Measurements from ENCODE around the gene GATAD2A.

Gene GATAD2A

DNA sequence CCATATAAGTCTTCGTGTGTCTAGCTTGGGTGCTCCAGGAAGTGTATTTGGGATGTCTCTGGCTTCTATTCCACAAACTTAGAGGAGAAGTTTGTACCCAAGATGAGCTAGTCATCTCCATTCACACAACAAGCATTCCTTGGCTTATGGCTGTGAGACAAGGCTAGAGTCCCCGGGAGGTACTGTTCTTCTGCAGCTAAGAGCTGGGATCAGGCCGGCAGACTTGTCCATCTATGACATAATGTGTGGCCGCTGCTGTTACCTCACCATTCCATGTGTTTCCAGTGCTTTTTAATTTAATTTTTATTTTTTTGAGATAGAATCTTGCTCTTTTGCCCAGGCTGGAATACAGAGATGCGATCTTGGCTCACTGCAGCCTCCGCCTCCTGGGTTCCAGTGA is 20.7 kb downstream of the GATAD2A start:
- Histone ChIP-seq H3K27me3 (ENCODE audit: control insufficient read depth in 1 of 2, insufficient read depth in 1 of 2, low read length in 2 of 2) (no peaks in the 10 kb centered on the region), H4K91ac (ENCODE audit: low read length) (no peak overlapping the region), H3K4me2 (ENCODE audit: low read length, poor library complexity, severe bottlenecking) (no peak overlapping the region), H3K4me3 (ENCODE audit: insufficient read depth in 1 of 2, low read depth in 1 of 2, low read length in 2 of 2) (no peak overlapping the region), H3K4ac (ENCODE audit: low read depth in 1 of 2, low read length in 2 of 2) (no peak overlapping the region), H2BK5ac (ENCODE audit: low read depth, low read length, poor library complexity, severe bottlenecking) (no peak overlapping the region), H3K79me1 (replicated peaks; ENCODE audit: low read length, poor library complexity, severe bottlenecking) (peaks cover 21% of the 10 kb centered on the region), H3K14ac (ENCODE audit: low read length in 2 of 2) (no peak overlapping the region), H3K23ac (ENCODE audit: low read length in 2 of 2) (no peak overlapping the region), H2AK5ac (ENCODE audit: low read length, severe bottlenecking) (no peak overlapping the region), H3K9me3 (ENCODE audit: control insufficient read depth, low read length) (no peaks in the 10 kb centered on the region), H3K9ac (ENCODE audit: low read length) (no peak overlapping the region), H2AFZ (ENCODE audit: low read depth, low read length) (no peak overlapping the region), H3K18ac (ENCODE audit: low read depth in 1 of 2, low read length in 2 of 2) (no peak overlapping the region), H3K36me3 (ENCODE audit: control insufficient read depth in 1 of 2, insufficient read depth in 2 of 2, low read depth in 1 of 2, low read length in 2 of 2) (peaks cover 0 to 24% of the 10 kb centered on the region in 2 experiments), H2BK120ac (ENCODE audit: low read depth, low read length) (no peak overlapping the region), H2BK15ac (ENCODE audit: low read depth, poor library complexity, severe bottlenecking) (no peak overlapping the region), H4K8ac (ENCODE audit: low read length) (no peak overlapping the region), H2BK12ac (ENCODE audit: low read length in 2 of 2) (no peak overlapping the region), H3K4me1 (ENCODE audit: control insufficient read depth, insufficient read depth, low read depth, low read length) (peaks cover 10% of the 10 kb centered on the region), H3K27ac (ENCODE audit: low read length, poor library complexity, severe bottlenecking) (no peak overlapping the region)
- 100% methylated on average over 3 of the region's 6 CpGs for WGBS
- no peak for DNase-seq

DNA sequence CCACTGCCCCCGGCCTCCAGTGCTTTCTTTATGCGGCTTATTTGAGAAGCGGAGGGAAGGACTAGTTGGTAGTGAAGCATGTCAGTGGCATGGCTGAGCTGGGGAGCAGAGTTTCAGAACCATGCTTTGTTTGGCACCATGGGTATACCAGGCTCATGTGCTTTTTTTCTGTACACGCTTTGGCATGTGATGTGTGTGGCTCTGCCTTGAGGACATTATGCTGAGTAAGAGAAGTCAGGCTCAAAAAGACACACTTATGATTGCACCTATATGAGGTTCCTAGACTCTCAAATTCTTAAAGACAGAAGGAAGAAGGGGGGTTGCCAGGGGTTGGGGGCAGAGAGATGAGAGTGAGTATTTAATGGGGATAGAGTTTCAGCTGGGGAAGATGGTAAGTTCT is 21.3 kb downstream of the GATAD2A start:
- Histone ChIP-seq H3K4me2 (ENCODE audit: low read length, poor library complexity, severe bottlenecking) (no peak overlapping the region), H3K27ac (ENCODE audit: low read length, poor library complexity, severe bottlenecking) (no peak overlapping the region), H3K14ac (ENCODE audit: low read length in 2 of 2) (no peak overlapping the region), H4K8ac (ENCODE audit: low read length) (no peak overlapping the region), H3K36me3 (ENCODE audit: control insufficient read depth in 1 of 2, insufficient read depth in 2 of 2, low read depth in 1 of 2, low read length in 2 of 2) (peaks cover 0 to 24% of the 10 kb centered on the region in 2 experiments), H2BK5ac (ENCODE audit: low read depth, low read length, poor library complexity, severe bottlenecking) (no peak overlapping the region), H3K9ac (ENCODE audit: low read length) (no peak overlapping the region), H2AK5ac (ENCODE audit: low read length, severe bottlenecking) (no peak overlapping the region), H3K27me3 (ENCODE audit: control insufficient read depth in 1 of 2, insufficient read depth in 1 of 2, low read length in 2 of 2) (no peaks in the 10 kb centered on the region), H2BK15ac (ENCODE audit: low read depth, poor library complexity, severe bottlenecking) (no peak overlapping the region), H3K4ac (ENCODE audit: low read depth in 1 of 2, low read length in 2 of 2) (no peak overlapping the region), H3K79me1 (replicated peaks; ENCODE audit: low read length, poor library complexity, severe bottlenecking) (peaks cover 23% of the 10 kb centered on the region), H2BK12ac (ENCODE audit: low read length in 2 of 2) (no peak overlapping the region), H3K4me3 (ENCODE audit: insufficient read depth in 1 of 2, low read depth in 1 of 2, low read length in 2 of 2) (no peak overlapping the region), H3K18ac (ENCODE audit: low read depth in 1 of 2, low read length in 2 of 2) (no peak overlapping the region), H3K4me1 (ENCODE audit: control insufficient read depth, insufficient read depth, low read depth, low read length) (peaks cover 7% of the 10 kb centered on the region), H3K23ac (ENCODE audit: low read length in 2 of 2) (no peak overlapping the region), H2BK120ac (ENCODE audit: low read depth, low read length) (no peak overlapping the region), H3K9me3 (ENCODE audit: control insufficient read depth, low read length) (no peaks in the 10 kb centered on the region), H2AFZ (ENCODE audit: low read depth, low read length) (no peak overlapping the region), H4K91ac (ENCODE audit: low read length) (no peak overlapping the region)
- 93% methylated on average over 4 of the region's 4 CpGs for WGBS
- no peak for DNase-seq

DNA sequence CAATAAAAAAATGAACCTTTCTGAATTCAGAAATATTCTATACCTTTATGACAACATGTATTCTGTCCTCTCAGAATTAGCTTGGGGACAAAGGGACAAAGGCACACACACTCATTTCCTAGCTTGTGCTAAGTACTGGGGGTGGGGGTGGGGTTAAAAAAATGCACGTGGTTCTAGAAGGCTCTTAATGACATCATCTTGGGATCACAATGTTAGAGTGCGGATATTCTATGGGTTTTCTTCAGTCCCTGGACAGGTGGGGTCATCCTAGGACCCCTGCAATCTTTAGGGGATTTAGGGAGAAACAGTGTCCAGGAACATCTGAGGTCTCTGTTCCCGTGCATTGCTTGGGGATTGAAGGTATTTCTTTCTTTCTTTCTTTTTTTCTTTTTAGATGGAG is 21.8 kb downstream of the GATAD2A start:
- H3K14ac ChIP-seq (ENCODE audit: low read length in 2 of 2) = no peak overlapping the region
- H3K23ac ChIP-seq (ENCODE audit: low read length in 2 of 2) = no peak overlapping the region
- no peak overlapping the region for H3K18ac ChIP-seq (ENCODE audit: low read depth in 1 of 2, low read length in 2 of 2)
- no peak for DNase-seq
- H3K4me2 ChIP-seq (ENCODE audit: low read length, poor library complexity, severe bottlenecking) = no peak overlapping the region
- H3K9me3 ChIP-seq (ENCODE audit: control insufficient read depth, low read length) = no peaks in the 10 kb centered on the region
- H3K36me3 ChIP-seq (ENCODE audit: control insufficient read depth in 1 of 2, insufficient read depth in 2 of 2, low read depth in 1 of 2, low read length in 2 of 2) = peaks cover 0 to 24% of the 10 kb centered on the region in 2 experiments
- no peak overlapping the region for H2AK5ac ChIP-seq (ENCODE audit: low read length, severe bottlenecking)
- H3K79me1 ChIP-seq (replicated peaks; ENCODE audit: low read length, poor library complexity, severe bottlenecking) = peaks cover 21% of the 10 kb centered on the region
- no peak overlapping the region for H4K91ac ChIP-seq (ENCODE audit: low read length)
- H2BK12ac ChIP-seq (ENCODE audit: low read length in 2 of 2) = no peak overlapping the region
- no peak overlapping the region for H2BK5ac ChIP-seq (ENCODE audit: low read depth, low read length, poor library complexity, severe bottlenecking)
- WGBS = 71% methylated on average over 3 of the region's 3 CpGs
- no peak overlapping the region for H3K9ac ChIP-seq (ENCODE audit: low read length)
- no peak overlapping the region for H2BK15ac ChIP-seq (ENCODE audit: low read depth, poor library complexity, severe bottlenecking)
- no peak overlapping the region for H4K8ac ChIP-seq (ENCODE audit: low read length)
- H3K27me3 ChIP-seq (ENCODE audit: control insufficient read depth in 1 of 2, insufficient read depth in 1 of 2, low read length in 2 of 2) = no peaks in the 10 kb centered on the region
- H3K4me3 ChIP-seq (ENCODE audit: insufficient read depth in 1 of 2, low read depth in 1 of 2, low read length in 2 of 2) = no peak overlapping the region
- peaks cover 5% of the 10 kb centered on the region for H3K4me1 ChIP-seq (ENCODE audit: control insufficient read depth, insufficient read depth, low read depth, low read length)
- H2AFZ ChIP-seq (ENCODE audit: low read depth, low read length) = no peak overlapping the region
- H3K27ac ChIP-seq (ENCODE audit: low read length, poor library complexity, severe bottlenecking) = no peak overlapping the region
- no peak overlapping the region for H2BK120ac ChIP-seq (ENCODE audit: low read depth, low read length)
- no peak overlapping the region for H3K4ac ChIP-seq (ENCODE audit: low read depth in 1 of 2, low read length in 2 of 2)

DNA sequence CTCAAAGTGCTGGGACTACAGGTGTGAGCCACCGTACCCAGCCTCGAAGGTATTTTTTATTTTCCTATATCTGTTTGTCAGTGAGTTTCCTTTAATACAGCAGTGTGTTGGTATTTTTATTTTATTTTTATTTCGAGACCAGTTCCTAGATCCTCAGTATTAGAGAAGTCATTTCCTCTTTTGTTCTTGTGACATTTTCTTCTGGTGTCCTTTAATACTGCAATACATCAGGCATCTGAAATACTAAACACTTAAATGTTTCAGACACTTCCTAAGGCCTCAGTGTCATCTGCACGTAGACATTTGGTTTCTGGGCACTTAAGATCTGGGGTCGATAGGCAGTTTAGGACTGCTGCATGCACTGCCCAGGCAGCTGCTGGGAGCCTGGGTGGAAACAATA is 22.5 kb downstream of the GATAD2A start:
- H2BK12ac ChIP-seq (ENCODE audit: low read length in 2 of 2) = no peak overlapping the region
- no peak overlapping the region for H2BK120ac ChIP-seq (ENCODE audit: low read depth, low read length)
- no peak overlapping the region for H2BK5ac ChIP-seq (ENCODE audit: low read depth, low read length, poor library complexity, severe bottlenecking)
- H3K27me3 ChIP-seq (ENCODE audit: control insufficient read depth in 1 of 2, insufficient read depth in 1 of 2, low read length in 2 of 2) = no peaks in the 10 kb centered on the region
- H3K18ac ChIP-seq (ENCODE audit: low read depth in 1 of 2, low read length in 2 of 2) = no peak overlapping the region
- no peak overlapping the region for H3K27ac ChIP-seq (ENCODE audit: low read length, poor library complexity, severe bottlenecking)
- H3K79me1 ChIP-seq (replicated peaks; ENCODE audit: low read length, poor library complexity, severe bottlenecking) = peaks cover 25% of the 10 kb centered on the region
- H3K4ac ChIP-seq (ENCODE audit: low read depth in 1 of 2, low read length in 2 of 2) = no peak overlapping the region
- WGBS = 91% methylated on average over 2 of the region's 5 CpGs
- no peak overlapping the region for H4K8ac ChIP-seq (ENCODE audit: low read length)
- peaks cover 0 to 24% of the 10 kb centered on the region in 2 experiments for H3K36me3 ChIP-seq (ENCODE audit: control insufficient read depth in 1 of 2, insufficient read depth in 2 of 2, low read depth in 1 of 2, low read length in 2 of 2)
- no peak for DNase-seq
- no peak overlapping the region for H3K9ac ChIP-seq (ENCODE audit: low read length)
- H3K14ac ChIP-seq (ENCODE audit: low read length in 2 of 2) = no peak overlapping the region
- H3K4me3 ChIP-seq (ENCODE audit: insufficient read depth in 1 of 2, low read depth in 1 of 2, low read length in 2 of 2) = no peak overlapping the region
- H3K4me1 ChIP-seq (ENCODE audit: control insufficient read depth, insufficient read depth, low read depth, low read length) = peaks cover 4% of the 10 kb centered on the region
- no peak overlapping the region for H4K91ac ChIP-seq (ENCODE audit: low read length)
- no peak overlapping the region for H2AK5ac ChIP-seq (ENCODE audit: low read length, severe bottlenecking)
- H3K23ac ChIP-seq (ENCODE audit: low read length in 2 of 2) = no peak overlapping the region
- no peak overlapping the region for H2AFZ ChIP-seq (ENCODE audit: low read depth, low read length)
- H3K9me3 ChIP-seq (ENCODE audit: control insufficient read depth, low read length) = no peaks in the 10 kb centered on the region
- no peak overlapping the region for H3K4me2 ChIP-seq (ENCODE audit: low read length, poor library complexity, severe bottlenecking)
- H2BK15ac ChIP-seq (ENCODE audit: low read depth, poor library complexity, severe bottlenecking) = no peak overlapping the region

Data from mesenchymal stem cell (in vitro differentiated cells and primary cell).